Raji (cell line): ENCODE results near the gene NOS2.

Experiments
- POLR2A ChIP-seq: IDR thresholded peaks from 2 replicates; pipeline ENCODE4 v1.6.1; 2011; ENCODE audit warnings: low read depth, low read length, control low read depth; ENCODE audit not compliant: insufficient read depth

Gene NOS2

GRCh38 chr17:27765353-27765752 is 35.0 kb downstream of the NOS2 start:
- no peak for TF ChIP-seq POLR2A

- no peak for TF ChIP-seq POLR2A
Measured at GRCh38 chr17:27764589-27764988, 35.7 kb downstream of the NOS2 start.

- TF ChIP-seq POLR2A = no peak
Measured at GRCh38 chr17:27762527-27763305, 37.6 kb downstream of the NOS2 start.

GRCh38 chr17:27760069-27760885 is 40.1 kb downstream of the NOS2 start:
- no peak for TF ChIP-seq POLR2A

DNA sequence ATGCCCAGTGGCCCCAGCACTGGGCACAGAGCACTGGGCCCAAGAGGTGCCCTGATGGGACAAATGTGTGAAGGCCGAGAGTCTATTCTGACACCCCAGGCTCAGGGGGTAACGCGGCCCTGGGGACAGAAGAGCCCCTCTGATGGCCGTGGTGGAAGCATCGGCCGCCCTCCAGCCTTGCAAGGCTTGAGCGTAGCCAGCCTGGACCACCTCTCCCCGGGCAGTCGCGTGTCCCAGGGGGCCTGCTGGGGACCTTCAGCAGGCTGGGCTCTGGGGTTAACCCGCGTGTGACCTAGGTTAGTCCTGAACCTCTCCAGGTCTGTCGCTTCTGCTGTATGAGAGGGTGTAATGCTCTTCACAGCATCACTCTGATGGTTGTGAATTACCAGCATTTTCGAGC is 40.8 kb downstream of the NOS2 start:
- TF ChIP-seq POLR2A = no peak

DNA sequence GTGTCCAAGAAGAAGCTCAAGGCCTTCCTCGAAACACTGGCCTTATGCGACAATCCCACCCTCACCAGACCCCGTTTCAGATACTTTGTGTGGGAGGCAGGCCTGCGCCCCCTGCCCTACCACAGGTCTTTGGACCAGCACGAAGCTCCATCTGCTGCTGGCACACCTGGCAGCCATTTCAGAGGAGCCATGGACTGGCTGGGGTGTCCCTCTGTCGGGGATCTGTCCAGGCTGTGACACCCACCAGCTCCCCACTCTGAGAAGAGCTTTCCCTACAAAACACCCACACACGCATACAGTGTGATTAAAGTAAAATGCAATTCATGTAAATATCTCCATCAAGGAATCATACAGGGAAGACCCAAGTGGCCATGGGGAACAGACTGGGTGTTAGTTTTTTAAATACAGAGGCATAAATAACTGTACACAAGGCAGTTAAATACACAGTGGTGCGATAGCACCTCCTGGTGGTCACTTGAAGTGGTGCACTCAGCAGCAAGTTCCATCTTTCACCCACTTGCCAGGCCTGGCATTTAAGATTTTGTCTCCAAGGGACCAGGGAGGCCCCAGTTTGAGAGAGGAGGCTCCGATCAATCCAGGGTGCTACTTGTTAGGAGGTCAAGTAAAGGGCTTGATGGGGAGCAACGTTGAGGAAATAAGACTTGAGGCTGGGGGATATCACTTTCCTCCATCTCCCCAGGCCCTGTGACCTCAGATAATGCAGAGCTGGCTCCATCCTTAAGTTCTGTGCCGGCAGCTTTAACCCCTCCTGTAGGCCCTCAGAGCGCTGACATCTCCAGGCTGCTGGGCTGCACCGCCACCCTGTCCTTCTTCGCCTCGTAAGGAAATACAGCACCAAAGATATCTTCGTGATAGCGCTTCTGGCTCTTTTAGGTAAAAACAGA is 43.6 kb downstream of the NOS2 start:
- no peak for TF ChIP-seq POLR2A

DNA sequence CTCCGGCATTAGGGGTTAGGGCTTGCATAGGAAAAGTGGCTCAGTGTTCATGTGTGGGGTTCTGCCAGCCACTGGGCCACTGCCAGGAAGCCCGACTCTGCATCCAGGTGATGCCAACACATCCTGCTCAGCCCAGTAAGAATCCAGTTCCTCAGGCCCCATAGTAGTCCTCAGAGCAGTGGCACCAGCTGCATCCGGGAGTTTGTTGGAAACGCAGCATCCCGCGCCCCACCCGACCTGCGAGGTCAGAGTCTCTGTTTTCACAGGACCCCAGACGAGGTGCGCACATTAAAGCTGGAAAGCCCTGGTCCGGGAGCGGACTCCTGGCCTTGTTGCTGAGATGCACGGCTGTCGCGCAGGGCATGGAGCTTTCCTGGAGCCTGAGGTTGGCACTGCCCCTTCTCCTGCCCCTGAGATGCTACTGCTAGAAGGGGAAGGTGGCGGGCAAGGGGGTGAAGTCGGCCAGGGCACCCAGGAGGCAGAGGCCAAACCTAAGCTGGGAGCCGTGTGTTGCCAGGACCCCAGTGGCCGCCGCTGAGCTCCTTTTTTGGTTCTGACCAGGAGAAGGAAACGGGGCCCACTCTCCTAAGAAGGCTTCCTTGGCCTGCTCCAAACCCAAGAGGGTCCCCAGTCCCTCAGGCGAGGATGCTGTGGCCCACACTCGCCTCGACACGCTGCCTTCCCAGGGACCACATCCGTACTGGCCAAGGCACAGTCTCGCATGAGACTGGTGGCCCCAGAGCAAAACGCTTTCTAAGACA is 44.4 kb downstream of the NOS2 start:
- no peak for TF ChIP-seq POLR2A

DNA sequence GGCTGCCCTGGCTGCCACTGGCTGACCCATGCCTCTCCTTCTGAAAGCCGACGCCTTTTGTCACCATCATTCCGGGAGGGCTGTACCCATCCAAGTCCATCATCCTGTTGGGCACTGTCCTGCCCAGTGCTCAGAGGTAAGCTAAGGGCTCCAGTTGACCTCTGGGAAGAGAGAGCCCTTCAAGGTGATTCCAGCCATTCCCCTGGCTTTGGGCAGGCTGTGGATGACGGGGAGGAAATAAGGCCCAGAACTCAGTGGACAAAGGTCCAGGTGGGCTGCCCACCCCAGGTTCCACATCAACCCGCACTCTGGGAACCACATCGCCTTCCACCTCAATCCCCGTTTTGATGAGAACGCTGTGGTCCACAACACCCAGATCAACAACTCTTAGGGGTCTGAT is 45.8 kb downstream of the NOS2 start:
- no peak for TF ChIP-seq POLR2A

DNA sequence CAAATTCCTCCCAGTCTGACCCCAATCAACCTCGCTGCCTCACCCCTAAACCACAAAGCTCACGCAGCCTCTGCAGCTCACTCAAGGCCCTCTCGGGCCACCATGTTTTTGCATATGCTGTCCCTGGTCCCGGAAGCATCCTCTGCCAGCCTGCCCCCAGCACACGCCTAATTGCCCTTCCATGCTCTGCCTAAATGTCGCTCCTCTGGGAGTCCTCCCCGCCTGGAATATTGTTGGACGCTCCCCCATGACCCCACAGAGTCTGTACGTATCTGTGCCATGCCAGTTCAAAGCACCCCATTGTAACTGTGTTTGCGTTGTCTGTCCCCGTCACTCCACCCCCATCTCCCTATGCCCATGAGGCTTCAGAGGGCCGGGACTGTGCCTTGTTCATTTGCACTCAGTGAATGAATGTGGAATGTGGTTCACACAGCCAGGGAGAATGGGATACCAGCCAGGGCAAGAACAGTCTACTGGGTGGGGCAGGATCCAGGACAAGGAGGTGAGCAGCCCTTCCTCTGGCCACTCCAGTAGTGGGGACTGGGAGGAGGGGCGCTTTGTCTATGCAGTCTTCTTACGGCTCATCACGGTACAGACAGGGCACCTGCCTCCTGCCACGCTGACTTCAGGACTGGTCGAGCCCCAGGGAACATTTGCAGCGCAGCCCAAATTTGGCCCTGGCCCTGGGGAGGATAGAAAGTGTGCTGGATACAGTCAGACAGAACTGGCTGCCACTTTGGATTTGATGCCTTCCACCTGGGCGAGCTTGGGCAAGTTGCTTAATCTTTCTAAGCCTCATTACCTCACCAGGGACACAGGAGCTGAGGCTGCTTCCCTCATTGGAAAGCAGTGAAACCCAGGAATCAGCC is 48.5 kb downstream of the NOS2 start:
- TF ChIP-seq POLR2A = no peak

DNA sequence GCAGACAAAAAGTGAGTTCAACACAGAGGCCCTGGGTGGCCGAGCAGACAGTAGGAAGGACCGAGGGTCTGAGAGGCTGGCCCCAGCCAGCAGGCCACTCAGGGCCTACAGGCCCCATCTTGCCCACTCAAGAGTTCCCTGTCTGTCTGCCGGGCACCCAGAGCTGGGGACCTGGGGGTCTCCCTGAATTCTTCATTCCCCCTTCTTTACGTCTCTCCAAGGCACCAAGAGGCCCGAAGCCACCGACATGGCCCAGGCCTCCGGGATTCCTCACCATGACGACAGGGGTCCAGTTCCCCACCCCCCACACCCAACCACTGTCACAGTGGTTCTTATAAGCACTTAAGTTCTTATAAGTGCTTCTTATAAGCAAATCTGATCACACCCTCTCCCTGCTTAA is 49.2 kb downstream of the NOS2 start:
- TF ChIP-seq POLR2A = no peak

DNA sequence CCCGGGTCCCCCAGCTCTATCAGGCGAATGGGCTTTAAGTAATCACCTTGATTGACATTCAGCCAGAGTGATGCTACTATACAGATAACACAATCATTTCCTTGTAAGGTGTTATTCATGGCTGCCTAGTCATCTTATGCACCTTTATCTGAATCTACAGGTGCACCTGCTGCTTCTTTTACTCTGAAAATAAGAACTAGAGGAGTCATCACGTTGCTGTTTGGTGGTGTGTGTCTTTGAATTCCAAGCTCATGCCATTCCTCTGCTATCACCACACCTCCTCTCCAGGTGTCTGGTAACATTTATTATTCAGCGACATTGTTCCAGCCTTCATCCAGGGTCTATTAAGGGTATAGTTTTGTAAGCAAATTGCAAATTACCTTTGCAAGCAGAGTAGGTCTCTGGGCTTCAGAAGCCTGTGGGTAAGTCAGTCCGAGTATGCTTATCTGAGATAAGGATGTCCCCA is 51.9 kb downstream of the NOS2 start:
- TF ChIP-seq POLR2A = no peak

DNA sequence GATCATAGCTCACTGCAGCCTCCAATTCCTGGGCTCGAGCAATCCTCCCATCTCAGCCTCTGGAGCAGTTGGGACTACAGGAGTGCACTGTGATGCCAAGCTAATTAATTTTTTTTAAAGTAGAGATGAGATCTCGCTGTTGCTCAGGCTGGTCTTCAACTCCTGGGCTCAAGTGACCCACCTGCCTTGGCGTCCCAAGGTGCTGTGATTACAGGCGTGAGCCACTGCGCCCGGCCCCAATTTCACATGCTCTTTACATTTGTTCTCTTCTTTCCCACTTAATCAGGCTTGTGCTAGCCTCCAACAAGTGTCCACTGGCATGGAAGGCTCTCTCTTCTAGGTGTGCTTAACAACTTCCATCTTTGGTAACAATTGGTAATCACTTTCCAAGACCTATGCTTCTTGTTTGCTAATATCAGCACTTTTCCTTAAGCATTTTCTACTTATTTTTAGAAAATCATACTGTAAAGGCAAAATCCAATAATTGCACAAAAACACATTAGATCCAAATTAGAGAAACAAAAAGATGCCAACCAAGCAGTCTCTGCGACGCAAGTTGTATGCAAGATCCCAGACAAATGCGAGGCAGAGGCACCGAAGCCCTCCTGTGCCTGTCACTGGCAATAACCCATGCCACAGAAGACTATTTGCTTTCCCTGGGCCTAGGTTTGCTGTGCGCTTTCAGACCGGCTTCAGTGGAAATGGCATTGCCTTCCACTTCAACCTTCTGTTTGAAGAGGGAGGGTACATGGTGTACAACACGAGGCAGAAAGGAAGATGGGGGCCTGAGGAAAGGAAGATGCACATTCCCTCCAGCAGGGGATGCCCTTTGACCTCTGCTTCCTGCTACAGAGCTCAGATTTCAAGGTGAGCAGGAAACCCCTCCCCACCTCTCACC is 52.6 kb downstream of the NOS2 start:
- TF ChIP-seq POLR2A = no peak

- TF ChIP-seq POLR2A = no peak
Measured at GRCh38 chr17:27746881-27747280, 53.4 kb downstream of the NOS2 start.
